ENCODE results near the gene EXOC4.

Gene EXOC4

DNA sequence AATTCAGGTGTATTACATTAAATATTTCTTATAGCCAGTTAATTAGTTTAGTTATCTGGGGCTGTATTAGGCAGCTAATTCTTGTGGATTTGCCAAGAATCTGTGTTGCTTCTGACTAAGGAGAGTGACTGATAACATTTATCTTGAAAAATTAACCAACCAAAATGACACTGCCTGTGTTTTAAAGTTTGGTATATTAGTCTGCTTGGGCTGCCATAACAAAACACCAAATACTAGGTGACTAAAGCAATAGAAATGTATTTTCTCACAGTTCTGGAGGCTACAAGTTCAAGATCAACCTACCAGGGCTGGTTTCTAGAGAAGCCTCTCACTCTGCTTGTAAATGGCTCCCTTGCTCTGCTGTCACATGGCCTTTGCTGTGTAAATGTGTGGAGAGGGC, 12.9 kb downstream of the EXOC4 start:
- Histone ChIP-seq H3K36me3 (ENCODE audit: insufficient read depth, low read length) (peaks cover 20% of the 10 kb centered on the region), H3K4me3 (ENCODE audit: low read depth, low read length, poor library complexity, severe bottlenecking) (no peak overlapping the region), H3K27ac (ENCODE audit: low read depth, low read length, poor library complexity, severe bottlenecking) (no peak overlapping the region), H3K4me2 (ENCODE audit: low read length) (no peak overlapping the region), H2AFZ (ENCODE audit: low read length) (no peak overlapping the region), H3K27me3 (ENCODE audit: insufficient read depth, low read length) (no peaks in the 10 kb centered on the region), H4K20me1 (ENCODE audit: insufficient read depth, low read length) (no peaks in the 10 kb centered on the region), H3K9me2 (ENCODE audit: low read depth, low read length) (no peaks in the 10 kb centered on the region), H3K79me2 (ENCODE audit: insufficient read depth, low read length) (peaks cover 46% of the 10 kb centered on the region), H3K9me3 (ENCODE audit: low read length) (peaks cover 3% of the 10 kb centered on the region; the same call in 1 of the 2 replicates), H3K9ac (ENCODE audit: low read length) (no peak overlapping the region), H3F3A (ENCODE audit: insufficient read depth, low read length) (no peaks in the 10 kb centered on the region), H3K4me1 (ENCODE audit: insufficient read depth, low read length, severe bottlenecking) (no peaks in the 10 kb centered on the region)
- TF ChIP-seq, protein P1, sequence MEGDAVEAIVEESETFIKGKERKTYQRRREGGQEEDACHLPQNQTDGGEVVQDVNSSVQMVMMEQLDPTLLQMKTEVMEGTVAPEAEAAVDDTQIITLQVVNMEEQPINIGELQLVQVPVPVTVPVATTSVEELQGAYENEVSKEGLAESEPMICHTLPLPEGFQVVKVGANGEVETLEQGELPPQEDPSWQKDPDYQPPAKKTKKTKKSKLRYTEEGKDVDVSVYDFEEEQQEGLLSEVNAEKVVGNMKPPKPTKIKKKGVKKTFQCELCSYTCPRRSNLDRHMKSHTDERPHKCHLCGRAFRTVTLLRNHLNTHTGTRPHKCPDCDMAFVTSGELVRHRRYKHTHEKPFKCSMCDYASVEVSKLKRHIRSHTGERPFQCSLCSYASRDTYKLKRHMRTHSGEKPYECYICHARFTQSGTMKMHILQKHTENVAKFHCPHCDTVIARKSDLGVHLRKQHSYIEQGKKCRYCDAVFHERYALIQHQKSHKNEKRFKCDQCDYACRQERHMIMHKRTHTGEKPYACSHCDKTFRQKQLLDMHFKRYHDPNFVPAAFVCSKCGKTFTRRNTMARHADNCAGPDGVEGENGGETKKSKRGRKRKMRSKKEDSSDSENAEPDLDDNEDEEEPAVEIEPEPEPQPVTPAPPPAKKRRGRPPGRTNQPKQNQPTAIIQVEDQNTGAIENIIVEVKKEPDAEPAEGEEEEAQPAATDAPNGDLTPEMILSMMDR (IDR thresholded peaks at IDR 0.05; ENCODE audit: low read length) = no peak
- TF ChIP-seq EZH2 (IDR thresholded peaks at IDR 0.05; ENCODE audit: borderline replicate concordance, low read length) = no peak

DNA sequence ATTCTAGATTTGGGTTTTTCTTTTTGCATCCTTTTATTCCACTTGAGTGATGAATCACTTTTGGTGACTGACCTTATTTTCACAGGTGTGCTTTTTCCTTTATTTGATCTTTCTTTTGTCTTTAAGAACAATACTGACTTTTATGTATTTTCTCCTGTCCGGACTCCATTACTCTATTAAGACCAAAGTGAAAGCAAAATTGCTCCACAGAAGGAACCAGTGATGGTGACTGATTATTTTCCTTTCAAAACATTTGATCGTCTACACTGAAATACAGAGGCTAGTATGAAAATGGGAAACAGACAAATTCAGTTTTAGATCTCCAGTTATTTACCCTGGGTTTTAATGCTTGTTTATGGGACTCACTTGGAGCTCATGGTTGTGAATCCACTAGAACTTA, 15.5 kb downstream of the EXOC4 start:
- no peaks in the 10 kb centered on the region for H3F3A ChIP-seq (ENCODE audit: insufficient read depth, low read length)
- H3K4me3 ChIP-seq (ENCODE audit: low read depth, low read length, poor library complexity, severe bottlenecking) = no peak overlapping the region
- H3K9me2 ChIP-seq (ENCODE audit: low read depth, low read length) = no peaks in the 10 kb centered on the region
- no peak overlapping the region for H3K27ac ChIP-seq (ENCODE audit: low read depth, low read length, poor library complexity, severe bottlenecking)
- no peaks in the 10 kb centered on the region for H4K20me1 ChIP-seq (ENCODE audit: insufficient read depth, low read length)
- no peak overlapping the region for H3K4me2 ChIP-seq (ENCODE audit: low read length)
- no peak for TF ChIP-seq EZH2 (IDR thresholded peaks at IDR 0.05; ENCODE audit: borderline replicate concordance, low read length)
- TF ChIP-seq, protein P1 (IDR thresholded peaks at IDR 0.05; ENCODE audit: low read length) = no peak
- H3K9me3 ChIP-seq (ENCODE audit: low read length) = no peaks in the 10 kb centered on the region
- H3K36me3 ChIP-seq (ENCODE audit: insufficient read depth, low read length) = peaks cover 12% of the 10 kb centered on the region
- no peak overlapping the region for H3K9ac ChIP-seq (ENCODE audit: low read length)
- H3K27me3 ChIP-seq (ENCODE audit: insufficient read depth, low read length) = no peaks in the 10 kb centered on the region
- H3K4me1 ChIP-seq (ENCODE audit: insufficient read depth, low read length, severe bottlenecking) = no peaks in the 10 kb centered on the region
- peaks cover 32% of the 10 kb centered on the region for H3K79me2 ChIP-seq (ENCODE audit: insufficient read depth, low read length)
- H2AFZ ChIP-seq (ENCODE audit: low read length) = no peak overlapping the region

DNA sequence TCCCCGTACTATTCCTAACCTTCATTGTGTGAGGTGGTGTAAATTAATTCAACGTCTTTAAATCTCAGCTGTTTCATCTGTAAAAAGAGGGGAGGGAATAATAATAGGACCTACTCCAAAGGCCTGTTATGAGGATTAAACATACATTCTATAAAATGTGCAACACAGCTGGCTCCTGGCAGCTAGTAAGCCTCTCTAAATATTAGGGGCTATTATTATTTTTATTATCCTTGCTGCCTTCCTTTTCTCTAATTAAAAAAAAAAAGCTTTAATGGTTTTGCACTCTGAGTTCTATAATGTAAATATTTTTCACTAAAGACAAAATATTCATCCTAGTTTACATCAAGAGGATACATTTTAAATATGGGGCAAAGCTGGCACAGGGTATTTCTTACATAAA, 19.5 kb downstream of the EXOC4 start:
- H3K79me2 ChIP-seq (ENCODE audit: insufficient read depth, low read length) = peaks cover 13% of the 10 kb centered on the region
- no peak overlapping the region for H3K27ac ChIP-seq (ENCODE audit: low read depth, low read length, poor library complexity, severe bottlenecking)
- H3K9me2 ChIP-seq (ENCODE audit: low read depth, low read length) = no peaks in the 10 kb centered on the region

More for the DNA sequence above, 19.5 kb downstream of the EXOC4 start:
- no peaks in the 10 kb centered on the region for H3K9me3 ChIP-seq (ENCODE audit: low read length)
- H3K36me3 ChIP-seq (ENCODE audit: insufficient read depth, low read length) = peaks cover 32% of the 10 kb centered on the region
- H3K4me1 ChIP-seq (ENCODE audit: insufficient read depth, low read length, severe bottlenecking) = no peaks in the 10 kb centered on the region
- TF ChIP-seq, protein P1 (IDR thresholded peaks at IDR 0.05; ENCODE audit: low read length) = no peak
- no peak for TF ChIP-seq EZH2 (IDR thresholded peaks at IDR 0.05; ENCODE audit: borderline replicate concordance, low read length)
- H3K9ac ChIP-seq (ENCODE audit: low read length) = no peak overlapping the region
- no peak overlapping the region for H3K4me3 ChIP-seq (ENCODE audit: low read depth, low read length, poor library complexity, severe bottlenecking)
- no peak overlapping the region for H2AFZ ChIP-seq (ENCODE audit: low read length)
- no peaks in the 10 kb centered on the region for H3F3A ChIP-seq (ENCODE audit: insufficient read depth, low read length)
- no peaks in the 10 kb centered on the region for H4K20me1 ChIP-seq (ENCODE audit: insufficient read depth, low read length)
- no peak overlapping the region for H3K4me2 ChIP-seq (ENCODE audit: low read length)
- H3K27me3 ChIP-seq (ENCODE audit: insufficient read depth, low read length) = no peaks in the 10 kb centered on the region

Measured in OCI-LY1 (cell line).